ENCODE results near the gene CACNA2D2. TPM values are rescaled to one million over a fixed set of nuclear protein-coding genes. Genes with fewer than 3 reads are reported as not detected.

Gene CACNA2D2
- total RNA-seq, 2 experiments from 2014 or later = 0.45 to 0.55 TPM

- DNase-seq = no peak
- H3K4me1 Mint-ChIP-seq = peaks cover 3% of the 10 kb centered on the region
- no peaks in the 10 kb centered on the region for H3K36me3 Mint-ChIP-seq (ENCODE audit: low read depth)
- ChIA-PET POLR2A (no interaction called here), CTCF (no interaction called here)
- H3K27me3 Mint-ChIP-seq = peaks cover 46% of the 10 kb centered on the region
- H3K27ac Mint-ChIP-seq = no peak overlapping the region
- H3K4me3 Mint-ChIP-seq = no peak overlapping the region
- no peaks in the 10 kb centered on the region for H3K9me3 Mint-ChIP-seq
Measured at GRCh38 chr3:50504681-50505080, 1.2 kb upstream of the CACNA2D2 start.

- CTCF ChIA-PET = no interaction called here
- H3K4me1 Mint-ChIP-seq = peaks cover 3% of the 10 kb centered on the region
- peaks cover 46% of the 10 kb centered on the region for H3K27me3 Mint-ChIP-seq
- no peak overlapping the region for H3K27ac Mint-ChIP-seq
- DNase-seq = no peak
- no peaks in the 10 kb centered on the region for H3K36me3 Mint-ChIP-seq (ENCODE audit: low read depth)
- peak overlapping the region; percentile 43 for H3K4me3 Mint-ChIP-seq
- H3K9me3 Mint-ChIP-seq = no peaks in the 10 kb centered on the region
- POLR2A ChIA-PET = interaction anchor here (0.6 to 1.0 kb wide), 2 partner anchors 9 to 22 kb away, joined by 3 read pairs; no protein-coding TSS in a partner anchor
Measured at GRCh38 chr3:50502584-50503423, 630 bp downstream of the CACNA2D2 start.

DNA sequence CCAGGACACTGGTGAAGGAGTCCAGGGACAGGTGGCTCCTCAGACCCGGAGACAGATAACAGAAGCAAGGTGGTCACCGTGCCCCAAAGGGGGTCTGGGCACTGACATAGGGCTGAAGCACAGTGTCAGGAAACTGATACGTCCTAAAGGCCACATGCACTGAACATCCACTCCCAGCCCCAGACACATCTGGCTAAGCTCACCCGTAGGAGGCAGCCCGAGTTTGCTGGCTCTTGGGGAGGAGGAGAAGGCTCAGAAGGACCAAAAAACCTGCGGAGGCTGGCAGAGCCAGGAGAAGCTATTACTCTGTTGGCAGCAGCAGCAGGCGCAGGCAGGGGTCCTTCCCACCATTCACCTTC lies 1.2 kb downstream of the CACNA2D2 start:
- Mint-ChIP-seq H3K27me3 (peaks cover 46% of the 10 kb centered on the region), H3K9me3 (no peaks in the 10 kb centered on the region), H3K36me3 (ENCODE audit: low read depth) (no peaks in the 10 kb centered on the region), H3K4me1 (peaks cover 3% of the 10 kb centered on the region), H3K4me3 (no peak overlapping the region), H3K27ac (no peak overlapping the region)
- ChIA-PET CTCF (no interaction called here), POLR2A (no interaction called here)
- no peak for DNase-seq

DNA sequence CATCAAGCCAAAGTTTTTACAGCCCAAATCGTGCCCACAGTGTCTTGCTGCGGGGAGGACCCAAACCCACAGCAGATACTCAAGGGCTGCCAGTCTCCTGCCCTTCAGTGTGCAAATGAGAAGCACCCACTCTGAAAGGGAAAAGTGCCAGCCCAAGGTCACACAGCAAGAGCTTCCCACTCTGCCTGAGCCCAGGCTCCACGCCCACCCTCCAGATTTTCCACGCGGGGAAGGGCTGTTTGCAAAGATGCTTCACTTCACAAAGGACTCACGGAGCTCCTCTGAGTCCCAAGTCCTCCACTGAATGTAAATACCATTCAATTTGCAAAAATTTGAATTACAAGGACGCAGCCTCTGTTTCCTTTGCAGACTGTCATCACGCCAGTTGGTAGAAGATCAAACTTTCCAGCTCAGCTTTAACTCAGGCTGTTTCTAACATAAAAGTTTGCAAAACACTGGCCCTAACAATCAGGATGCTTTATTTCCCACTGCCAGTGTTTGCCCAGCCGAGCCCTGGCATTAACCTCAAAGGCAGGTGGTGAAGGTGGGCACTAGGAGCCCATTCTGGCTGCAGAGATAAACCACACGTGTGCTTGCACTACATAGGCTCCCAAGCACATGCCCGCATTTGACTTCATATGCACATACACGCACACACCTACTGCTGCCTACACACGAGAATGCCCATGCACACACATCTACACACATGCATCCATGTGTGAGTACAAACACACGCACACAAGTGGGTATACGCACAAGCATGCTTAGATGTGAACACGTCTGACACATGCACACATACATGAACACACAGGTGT lies 7.6 kb downstream of the CACNA2D2 start:
- DNase-seq = no peak
- POLR2A ChIA-PET = no interaction called here
- CTCF ChIA-PET = no interaction called here
- Mint-ChIP-seq H3K36me3 (ENCODE audit: low read depth) (no peaks in the 10 kb centered on the region), H3K4me3 (no peak overlapping the region), H3K27ac (no peak overlapping the region), H3K9me3 (no peaks in the 10 kb centered on the region), H3K4me1 (peaks cover 1% of the 10 kb centered on the region), H3K27me3 (peaks cover 12% of the 10 kb centered on the region)

DNA sequence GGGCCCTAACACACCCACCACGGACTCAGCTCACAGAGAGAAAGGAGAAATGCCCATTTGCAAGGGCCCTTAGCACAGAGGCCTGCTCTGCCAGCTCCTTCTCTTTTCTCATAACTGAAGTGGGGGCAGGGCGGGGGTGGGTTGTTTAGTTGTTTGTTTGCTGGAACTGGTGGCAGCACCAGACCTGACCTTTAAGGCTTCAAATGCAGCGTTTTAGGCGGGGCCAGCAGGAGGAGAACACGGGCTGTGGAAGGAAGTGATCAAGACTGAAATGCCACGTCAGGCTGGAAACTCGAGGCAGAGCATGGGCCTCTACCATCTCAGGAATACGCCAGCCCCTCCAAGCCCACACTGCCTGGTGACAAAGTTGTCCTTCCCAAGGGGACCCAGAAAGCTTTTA lies 9.3 kb downstream of the CACNA2D2 start:
- Mint-ChIP-seq H3K36me3 (ENCODE audit: low read depth) (no peaks in the 10 kb centered on the region), H3K4me3 (no peak overlapping the region), H3K27ac (no peak overlapping the region), H3K9me3 (no peaks in the 10 kb centered on the region), H3K27me3 (peaks cover 2% of the 10 kb centered on the region), H3K4me1 (peaks cover 1% of the 10 kb centered on the region)
- no peak for DNase-seq
- POLR2A ChIA-PET = interaction anchor here (0.8 kb wide), 1 partner anchor 9 kb away, joined by 3 read pairs; the partner anchor contains the start of gene CACNA2D2
- CTCF ChIA-PET = no interaction called here

DNA sequence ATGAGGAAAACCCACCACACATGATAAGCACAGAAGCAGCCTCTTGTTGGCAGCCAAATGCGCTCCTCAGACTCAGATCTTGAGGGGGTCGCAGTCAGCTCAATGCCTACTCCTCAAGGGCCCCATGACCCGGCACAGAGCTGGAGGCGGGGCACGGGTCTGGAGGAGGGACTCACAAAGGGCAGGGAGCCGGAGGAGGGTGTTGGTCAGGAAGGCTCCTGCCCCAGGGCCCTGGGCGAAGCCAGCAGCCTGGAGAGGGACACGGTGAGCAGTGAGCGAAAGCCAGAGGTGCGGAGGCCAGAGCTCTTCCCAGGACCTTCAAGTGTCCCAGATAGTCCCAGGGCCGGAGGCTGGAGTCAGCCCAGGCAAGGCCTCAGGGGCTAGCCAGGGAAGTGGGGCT lies 9.8 kb downstream of the CACNA2D2 start:
- Mint-ChIP-seq H3K9me3 (no peaks in the 10 kb centered on the region), H3K27ac (no peak overlapping the region), H3K4me1 (peaks cover 1% of the 10 kb centered on the region), H3K27me3 (no peaks in the 10 kb centered on the region), H3K4me3 (no peak overlapping the region), H3K36me3 (ENCODE audit: low read depth) (no peaks in the 10 kb centered on the region)
- ChIA-PET CTCF (no interaction called here), POLR2A (interaction anchor here (0.8 kb wide), 1 partner anchor 10 kb away, joined by 3 read pairs; the partner anchor contains the start of gene CACNA2D2)
- DNase-seq = no peak

GRCh38 chr3:50493086-50493485 lies 10.3 kb downstream of the CACNA2D2 start:
- Mint-ChIP-seq H3K27ac (no peak overlapping the region), H3K4me3 (no peak overlapping the region), H3K36me3 (ENCODE audit: low read depth) (no peaks in the 10 kb centered on the region), H3K9me3 (no peaks in the 10 kb centered on the region), H3K4me1 (peaks cover 1% of the 10 kb centered on the region), H3K27me3 (no peaks in the 10 kb centered on the region)
- DNase-seq = no peak
- ChIA-PET CTCF (no interaction called here), POLR2A (no interaction called here)

- POLR2A ChIA-PET = no interaction called here
- no peak overlapping the region for H3K4me3 Mint-ChIP-seq
- no peaks in the 10 kb centered on the region for H3K36me3 Mint-ChIP-seq (ENCODE audit: low read depth)
- DNase-seq = no peak
- no peaks in the 10 kb centered on the region for H3K9me3 Mint-ChIP-seq
- peaks cover 1% of the 10 kb centered on the region for H3K4me1 Mint-ChIP-seq
- no peaks in the 10 kb centered on the region for H3K27me3 Mint-ChIP-seq
- CTCF ChIA-PET = no interaction called here
- H3K27ac Mint-ChIP-seq = no peak overlapping the region
Measured at GRCh38 chr3:50491023-50491422, 12.4 kb downstream of the CACNA2D2 start.

DNA sequence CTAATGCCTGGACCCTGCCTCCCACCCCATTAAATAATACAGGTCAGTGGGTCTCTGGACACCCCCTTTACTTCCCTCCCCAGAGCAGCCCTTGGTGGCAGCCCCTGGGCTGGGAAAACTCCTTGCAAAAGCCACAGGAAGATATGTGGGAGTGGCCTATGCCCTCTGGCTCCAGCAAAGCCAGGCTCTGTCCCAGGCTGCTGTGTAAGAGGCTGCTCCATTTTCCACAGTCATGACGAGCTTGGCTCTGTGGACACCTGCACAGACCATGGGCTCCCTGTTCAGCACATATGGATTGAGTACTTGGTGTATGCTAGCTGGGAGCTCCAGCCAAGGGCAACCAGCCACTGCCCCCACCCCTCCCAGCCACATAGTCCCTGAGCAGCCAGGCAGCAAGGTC lies 13.0 kb downstream of the CACNA2D2 start:
- Mint-ChIP-seq H3K4me1 (peaks cover 1% of the 10 kb centered on the region), H3K36me3 (ENCODE audit: low read depth) (no peaks in the 10 kb centered on the region), H3K9me3 (no peaks in the 10 kb centered on the region), H3K27me3 (no peaks in the 10 kb centered on the region), H3K27ac (no peak overlapping the region), H3K4me3 (no peak overlapping the region)
- ChIA-PET CTCF (no interaction called here), POLR2A (no interaction called here)
- DNase-seq = no peak

DNA sequence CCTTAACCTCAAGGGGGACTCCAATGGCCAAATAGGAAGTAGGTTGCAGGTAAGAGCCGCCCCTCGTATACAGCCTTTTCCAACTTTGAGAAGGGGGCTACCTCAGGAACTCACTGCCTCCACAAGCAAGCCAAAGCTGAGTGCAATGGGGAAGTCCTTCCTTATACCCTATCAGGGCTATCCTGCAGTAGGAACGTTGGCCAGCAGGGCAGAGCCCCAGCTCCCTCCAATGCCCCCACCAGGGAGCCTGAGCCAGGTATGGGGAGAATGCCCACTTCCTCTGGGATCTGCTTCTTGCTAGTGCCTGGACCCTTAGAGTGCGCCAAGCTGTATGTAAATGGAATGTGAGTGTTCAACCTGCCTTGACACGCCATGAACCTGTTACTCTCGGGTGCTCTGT lies 16.3 kb downstream of the CACNA2D2 start:
- Mint-ChIP-seq H3K27me3 (no peaks in the 10 kb centered on the region), H3K9me3 (no peaks in the 10 kb centered on the region), H3K4me3 (no peak overlapping the region), H3K36me3 (ENCODE audit: low read depth) (no peaks in the 10 kb centered on the region), H3K27ac (no peak overlapping the region), H3K4me1 (peaks cover 1% of the 10 kb centered on the region)
- ChIA-PET CTCF (interaction anchor here (1.4 to 2.9 kb wide), 2 partner anchors 49 to 55 kb away, joined by 3 to 8 read pairs; no protein-coding TSS in a partner anchor), POLR2A (no interaction called here)
- no peak for DNase-seq

DNA sequence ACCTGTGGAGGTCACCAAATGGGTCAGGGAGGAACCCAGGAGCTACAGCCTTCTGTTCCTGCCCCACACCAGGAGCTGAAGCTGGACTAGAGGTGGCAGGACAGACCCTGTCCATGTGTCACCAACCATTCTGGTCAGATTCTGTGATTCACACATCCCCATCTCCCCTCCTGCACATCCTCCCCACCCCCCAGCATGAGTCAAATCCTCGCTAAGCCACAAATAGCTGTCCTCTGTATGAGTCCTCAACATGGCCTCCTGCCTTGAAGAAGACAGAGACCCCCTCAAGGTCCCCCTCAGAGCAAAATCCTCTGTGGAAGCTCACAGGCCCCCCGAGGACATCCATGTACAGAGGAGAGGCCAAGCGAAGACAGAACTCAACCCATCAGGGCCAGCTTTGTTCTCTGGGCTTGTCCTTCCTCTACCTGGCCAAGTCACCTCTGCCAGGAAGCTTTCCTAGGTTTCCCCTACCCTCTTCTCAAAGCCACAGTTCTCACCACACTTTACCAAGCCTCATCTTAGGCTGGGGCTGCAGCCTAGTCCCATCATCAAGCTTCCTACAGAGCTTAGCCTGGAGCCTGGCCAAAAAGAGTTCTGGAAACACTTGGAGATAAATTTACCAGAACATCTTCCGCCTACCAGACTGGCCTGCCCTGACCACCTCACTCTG lies 17.1 kb downstream of the CACNA2D2 start:
- Mint-ChIP-seq H3K9me3 (no peaks in the 10 kb centered on the region), H3K27ac (no peak overlapping the region), H3K27me3 (no peaks in the 10 kb centered on the region), H3K36me3 (ENCODE audit: low read depth) (no peaks in the 10 kb centered on the region), H3K4me3 (no peak overlapping the region), H3K4me1 (peaks cover 1% of the 10 kb centered on the region)
- no peak for DNase-seq
- ChIA-PET POLR2A (no interaction called here), CTCF (interaction anchor here (2.9 kb wide), 1 partner anchor 56 kb away, joined by 8 read pairs; no protein-coding TSS in a partner anchor)

DNA sequence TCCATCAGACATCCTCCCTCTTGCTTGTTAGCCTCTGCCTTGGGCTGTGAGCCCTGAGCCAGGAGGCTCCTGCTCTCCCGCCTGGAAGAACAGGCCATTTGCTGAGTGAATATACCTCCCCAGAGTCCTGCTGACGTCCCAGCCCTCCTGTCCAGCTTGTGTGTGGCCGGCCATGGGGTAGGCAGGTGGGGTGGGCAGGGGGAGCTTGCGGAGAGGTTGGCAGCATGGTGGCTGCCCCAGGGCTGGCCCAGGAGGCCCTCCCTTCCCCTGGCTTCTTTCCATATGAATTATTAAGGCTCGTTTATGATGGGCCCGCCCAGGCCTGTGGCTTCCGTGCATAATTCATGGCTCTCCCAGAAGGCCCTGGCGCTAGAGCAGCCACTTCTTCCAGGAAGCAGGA lies 18.7 kb downstream of the CACNA2D2 start:
- Mint-ChIP-seq H3K4me3 (no peak overlapping the region), H3K27me3 (no peaks in the 10 kb centered on the region), H3K36me3 (ENCODE audit: low read depth) (no peaks in the 10 kb centered on the region), H3K4me1 (peaks cover 3% of the 10 kb centered on the region), H3K27ac (no peak overlapping the region), H3K9me3 (no peaks in the 10 kb centered on the region)
- CTCF ChIA-PET = no interaction called here
- DNase-seq = no peak
- POLR2A ChIA-PET = no interaction called here

GRCh38 chr3:50483374-50483773 lies 20.1 kb downstream of the CACNA2D2 start:
- H3K36me3 Mint-ChIP-seq (ENCODE audit: low read depth) = no peaks in the 10 kb centered on the region
- no peak overlapping the region for H3K27ac Mint-ChIP-seq
- H3K27me3 Mint-ChIP-seq = no peaks in the 10 kb centered on the region
- ChIA-PET POLR2A (no interaction called here), CTCF (no interaction called here)
- H3K4me1 Mint-ChIP-seq = peaks cover 3% of the 10 kb centered on the region
- no peaks in the 10 kb centered on the region for H3K9me3 Mint-ChIP-seq
- no peak for DNase-seq
- H3K4me3 Mint-ChIP-seq = no peak overlapping the region
